SK-N-SH treated with all-trans-retinoic acid at 6 μM for 48 hours (cell line): ENCODE data around the gene DMD.

Experiments used
- ATAC-seq: fragments of 200-7000 bp; cut with Tn5 transposase; 3 replicates; pipeline ENCODE4 v1.9.1; 2020; ENCODE audit warnings: mild to moderate bottlenecking, moderate library complexity
- ARNTL ChIP-seq: fragments of 450-650 bp; formaldehyde crosslinking; IDR thresholded peaks from 2 replicates; pipeline ENCODE4 v1.5.0; 2020; ENCODE audit warnings: low read depth, mild to moderate bottlenecking, moderate library complexity, borderline replicate concordance
- BACH2 ChIP-seq: fragments of 250-450 bp; sonication (Bioruptor Pico); IDR thresholded peaks from 2 replicates; pipeline ENCODE4 v1.9.0; 2021; ENCODE audit warnings: mild to moderate bottlenecking, borderline replicate concordance
- CREB5 ChIP-seq: fragments of 250-450 bp; sonication (Bioruptor Pico); IDR thresholded peaks from 2 replicates; pipeline ENCODE4 v1.5.1; 2020; ENCODE audit warnings: low read depth, mild to moderate bottlenecking, moderate library complexity
- CSDC2 ChIP-seq: fragments of 250-450 bp; sonication (Bioruptor Pico); IDR thresholded peaks from 2 replicates; pipeline ENCODE4 v1.5.0; 2020; ENCODE audit warnings: mild to moderate bottlenecking, moderate library complexity
- CSRNP3 ChIP-seq: fragments of 250-450 bp; sonication (Bioruptor Pico); IDR thresholded peaks from 2 replicates; pipeline ENCODE4 v1.5.1; 2021; ENCODE audit warnings: mild to moderate bottlenecking, moderate library complexity
- ESRRG ChIP-seq: fragments of 250-450 bp; sonication (Bioruptor Pico); IDR thresholded peaks from 2 replicates; pipeline ENCODE4 v1.6.1; 2021; ENCODE audit warnings: mild to moderate bottlenecking
- GLIS3 ChIP-seq: fragments of 250-450 bp; sonication (Bioruptor Pico); IDR thresholded peaks from 2 replicates; pipeline ENCODE4 v1.5.0; 2020; ENCODE audit warnings: mild to moderate bottlenecking, moderate library complexity
- ISL1 ChIP-seq: fragments of 250-450 bp; sonication (Bioruptor Pico); IDR thresholded peaks from 2 replicates; pipeline ENCODE4 v2.1.2; 2022; ENCODE audit warnings: mild to moderate bottlenecking, moderate library complexity
- OSR1 ChIP-seq: fragments of 250-450 bp; sonication (Bioruptor Pico); IDR thresholded peaks from 2 replicates; pipeline ENCODE4 v1.8.0; 2022; ENCODE audit warnings: moderate library complexity, mild to moderate bottlenecking, inconsistent platforms
- PATZ1 ChIP-seq: fragments of 250-450 bp; sonication (Bioruptor Pico); IDR thresholded peaks from 2 replicates; pipeline ENCODE4 v1.8.0; 2020; ENCODE audit warnings: mild to moderate bottlenecking, moderate library complexity, borderline replicate concordance
- POU6F1 ChIP-seq: fragments of 250-450 bp; sonication (Bioruptor Pico); IDR thresholded peaks from 2 replicates; pipeline ENCODE4 v1.8.0; 2021; ENCODE audit warnings: low read depth, mild to moderate bottlenecking, moderate library complexity, borderline replicate concordance
- PPARA ChIP-seq: fragments of 250-450 bp; sonication (Bioruptor Pico); IDR thresholded peaks from 2 replicates; pipeline ENCODE4 v1.5.0; 2020; ENCODE audit warnings: mild to moderate bottlenecking, borderline replicate concordance
- RARB ChIP-seq: fragments of 250-450 bp; sonication (Bioruptor Pico); IDR thresholded peaks from 2 replicates; pipeline ENCODE4 v1.8.0; 2021; ENCODE audit warnings: mild to moderate bottlenecking, moderate library complexity
- SNAI2 ChIP-seq: fragments of 250-450 bp; sonication (Bioruptor Pico); IDR thresholded peaks from 2 replicates; pipeline ENCODE4 v1.5.0; 2020; ENCODE audit warnings: mild to moderate bottlenecking, moderate library complexity
- TCF4 ChIP-seq: fragments of 250-450 bp; sonication (Bioruptor Pico); IDR thresholded peaks from 2 replicates; pipeline ENCODE4 v1.8.0; 2021; ENCODE audit warnings: mild to moderate bottlenecking, moderate library complexity, borderline replicate concordance
- TOX ChIP-seq: fragments of 250-450 bp; sonication (Bioruptor Pico); IDR thresholded peaks from 2 replicates; pipeline ENCODE4 v1.8.0; 2021; ENCODE audit warnings: mild to moderate bottlenecking, moderate library complexity, borderline replicate concordance
- TSHZ2 ChIP-seq: fragments of 250-450 bp; sonication (Bioruptor Pico); IDR thresholded peaks from 2 replicates; pipeline ENCODE4 v1.5.0; 2020; ENCODE audit warnings: mild to moderate bottlenecking, moderate library complexity
- ZC3H10 ChIP-seq: fragments of 250-450 bp; sonication (Bioruptor Pico); IDR thresholded peaks from 2 replicates; pipeline ENCODE4 v1.5.1; 2021; ENCODE audit warnings: mild to moderate bottlenecking, moderate library complexity
- ZFP3 ChIP-seq: fragments of 250-450 bp; sonication (Bioruptor Pico); IDR thresholded peaks from 2 replicates; pipeline ENCODE4 v1.5.0; 2020; ENCODE audit warnings: mild to moderate bottlenecking, moderate library complexity
- ZFP30 ChIP-seq: fragments of 450-650 bp; formaldehyde crosslinking; IDR thresholded peaks from 2 replicates; pipeline ENCODE4 v1.5.0; 2022; ENCODE audit warnings: mild to moderate bottlenecking, moderate library complexity
- ZNF565 ChIP-seq: fragments of 450-650 bp; formaldehyde crosslinking; conservative IDR thresholded peaks from 2 replicates; pipeline ENCODE4 v1.5.0; 2020; ENCODE audit warnings: low read depth, mild to moderate bottlenecking, moderate library complexity
- ZNF8 ChIP-seq: fragments of 450-650 bp; formaldehyde crosslinking; IDR thresholded peaks from 2 replicates; pipeline ENCODE4 v1.5.0; 2020; ENCODE audit warnings: mild to moderate bottlenecking, moderate library complexity

The DMD gene

GRCh38 chrX:32126997-32127396, 1084.4 kb downstream of the DMD start:
- no peak for TF ChIP-seq CREB5 (CRISPR knock-in tag)
- no peak for TF ChIP-seq TSHZ2 (CRISPR knock-in tag)
- no peak for TF ChIP-seq TOX (CRISPR knock-in tag)
- no peak for TF ChIP-seq ZNF8 (CRISPR knock-in tag)
- no peak for TF ChIP-seq TCF4
- no peak for TF ChIP-seq ZC3H10 (CRISPR knock-in tag)
- no peak for TF ChIP-seq SNAI2 (CRISPR knock-in tag)
- TF ChIP-seq PPARA (CRISPR knock-in tag), result no peak
- no peak for TF ChIP-seq ARNTL (CRISPR knock-in tag)
- TF ChIP-seq CSDC2, result no peak
- no peak for TF ChIP-seq POU6F1 (CRISPR knock-in tag)
- TF ChIP-seq RARB (CRISPR knock-in tag), result no peak
- no peak for TF ChIP-seq ESRRG (CRISPR knock-in tag)
- no peak for TF ChIP-seq BACH2
- TF ChIP-seq OSR1 (CRISPR knock-in tag), result no peak
- TF ChIP-seq GLIS3, result no peak
- no peak for TF ChIP-seq ZFP3 (CRISPR knock-in tag)
- ATAC-seq, result no peak

- ATAC-seq, result no peak
- no peak for TF ChIP-seq ESRRG (CRISPR knock-in tag)
Measured at GRCh38 chrX:32118832-32119231, 1092.5 kb downstream of the DMD start.

GRCh38 chrX:32116047-32116446, 1095.3 kb downstream of the DMD start:
- TF ChIP-seq ZFP3 (CRISPR knock-in tag) (no peak), CSRNP3 (CRISPR knock-in tag) (no peak), SNAI2 (CRISPR knock-in tag) (no peak), ZFP30 (CRISPR knock-in tag) (no peak), PATZ1 (CRISPR knock-in tag) (no peak), ESRRG (CRISPR knock-in tag) (no peak), TOX (CRISPR knock-in tag) (no peak), RARB (CRISPR knock-in tag) (no peak), ZC3H10 (CRISPR knock-in tag) (no peak)
- TF ChIP-seq, all 23 proteins: peak for 0
- ATAC-seq, result no peak

- TF ChIP-seq CREB5 (CRISPR knock-in tag), result no peak
- TF ChIP-seq TCF4, result no peak
- TF ChIP-seq TOX (CRISPR knock-in tag), result no peak
- TF ChIP-seq RARB (CRISPR knock-in tag), result no peak
- TF ChIP-seq ZNF565 (CRISPR knock-in tag), result no peak
- TF ChIP-seq ISL1 (CRISPR knock-in tag), result no peak
- TF ChIP-seq SNAI2 (CRISPR knock-in tag), result no peak
- no peak for TF ChIP-seq TSHZ2 (CRISPR knock-in tag)
- no peak for ATAC-seq
Measured at GRCh38 chrX:32087663-32088062, 1123.7 kb downstream of the DMD start.
